H9 (cell line): ENCODE data around the gene HMBS. TPM values are rescaled to one million over a fixed set of nuclear protein-coding genes. Genes with fewer than 3 reads are reported as not detected.

ENCODE experiments used
- DNase-seq: peaks from one replicate; pipeline ENCODE4 v3.0.0-alpha.2; 2017
- H2AFZ ChIP-seq: one replicate; pipeline ENCODE4 v1.6.1; 2013; ENCODE audit warnings: mild to moderate bottlenecking, low read length, control low read depth, moderate library complexity
- H2AK5ac ChIP-seq: 2 replicates; pipeline ENCODE4 v1.6.1; 2013; ENCODE audit warnings: low read length, control low read depth, mixed read lengths; ENCODE audit not compliant: insufficient read length
- H2BK120ac ChIP-seq: one replicate; pipeline ENCODE4 v1.6.1; 2013; ENCODE audit warnings: low read depth, mild to moderate bottlenecking, low read length, control low read depth, inconsistent platforms; ENCODE audit not compliant: poor library complexity, severe bottlenecking
- H2BK12ac ChIP-seq: 2 replicates; pipeline ENCODE4 v1.6.1; 2013; ENCODE audit warnings: low read length, control low read depth, mixed read lengths, low read depth; ENCODE audit not compliant: insufficient read length
- H2BK15ac ChIP-seq: 2 replicates; pipeline ENCODE4 v1.6.1; 2013; ENCODE audit warnings: low read depth, low read length, control low read depth
- H2BK20ac ChIP-seq: one replicate; pipeline ENCODE4 v1.6.1; 2013; ENCODE audit warnings: low read depth, mild to moderate bottlenecking, low read length, control low read depth, inconsistent platforms; ENCODE audit not compliant: poor library complexity, severe bottlenecking
- H2BK5ac ChIP-seq: 2 replicates; pipeline ENCODE4 v1.6.1; 2013; ENCODE audit warnings: low read length, control low read depth, mixed read lengths; ENCODE audit not compliant: insufficient read length
- H3K14ac ChIP-seq: 2 replicates; pipeline ENCODE4 v1.6.1; 2013; ENCODE audit warnings: low read length, control low read depth; ENCODE audit not compliant: insufficient read depth
- H3K18ac ChIP-seq: 2 replicates; pipeline ENCODE4 v1.6.1; 2013; ENCODE audit warnings: low read depth, mild to moderate bottlenecking, mixed read lengths, low read length, control low read depth; ENCODE audit not compliant: insufficient read length
- H3K23ac ChIP-seq: 2 replicates; pipeline ENCODE4 v1.6.1; 2013; ENCODE audit warnings: low read length, control low read depth, mixed read lengths, low read depth; ENCODE audit not compliant: insufficient read length
- H3K23me2 ChIP-seq: 2 replicates; pipeline ENCODE4 v1.6.1; 2013; ENCODE audit warnings: low read depth, mild to moderate bottlenecking, mixed read lengths, low read length, control low read depth; ENCODE audit not compliant: insufficient read length, poor library complexity, severe bottlenecking
- H3K27ac ChIP-seq: 2 replicates; pipeline ENCODE4 v1.5.1; 2013; ENCODE audit warnings: low read length, control low read depth, mixed read lengths, low read depth; ENCODE audit not compliant: insufficient read length
- H3K27me3 ChIP-seq: 2 replicates; pipeline ENCODE4 v1.6.1; 2013; ENCODE audit warnings: low read length, control low read depth, inconsistent platforms; ENCODE audit not compliant: insufficient read depth
- H3K4ac ChIP-seq: 2 replicates; pipeline ENCODE4 v1.6.1; 2013; ENCODE audit warnings: low read depth, mild to moderate bottlenecking, control low read depth, inconsistent platforms, low read length, moderate library complexity
- H3K4me1 ChIP-seq: 2 replicates; pipeline ENCODE4 v1.6.1; 2013; ENCODE audit warnings: low read length, control low read depth, inconsistent platforms; ENCODE audit not compliant: insufficient read depth
- H3K4me2 ChIP-seq: 2 replicates; pipeline ENCODE4 v1.6.1; 2013; ENCODE audit warnings: low read length, control low read depth, mixed read lengths; ENCODE audit not compliant: insufficient read length, insufficient read depth
- H3K56ac ChIP-seq: 2 replicates; pipeline ENCODE4 v1.6.1; 2013; ENCODE audit warnings: low read depth, mild to moderate bottlenecking, mixed read lengths, low read length, control low read depth; ENCODE audit not compliant: insufficient read length
- H3K79me1 ChIP-seq: 2 replicates; pipeline ENCODE4 v1.6.1; 2013; ENCODE audit warnings: low read depth, mild to moderate bottlenecking, moderate library complexity, low read length, control low read depth, inconsistent platforms; ENCODE audit not compliant: insufficient read depth, poor library complexity, severe bottlenecking
- H3K79me2 ChIP-seq: 2 replicates; pipeline ENCODE4 v1.6.1; 2013; ENCODE audit warnings: low read length, control low read depth, inconsistent platforms; ENCODE audit not compliant: insufficient read depth
- H3K9ac ChIP-seq: 2 replicates; pipeline ENCODE4 v1.6.1; 2013; ENCODE audit warnings: low read length, control low read depth, mixed read lengths; ENCODE audit not compliant: insufficient read length; ENCODE audit errors: extremely low read depth
- H3K9me3 ChIP-seq: one replicate; pipeline ENCODE4 v1.6.1; 2013; ENCODE audit warnings: low read depth, low read length, inconsistent platforms; ENCODE audit not compliant: control insufficient read depth
- H3T11ph ChIP-seq: one replicate; pipeline ENCODE4 v1.6.1; 2013; ENCODE audit warnings: mild to moderate bottlenecking, low read length, control low read depth, inconsistent platforms
- H4K20me1 ChIP-seq: one replicate; pipeline ENCODE4 v1.6.1; 2013; ENCODE audit not compliant: control insufficient read depth, insufficient read length, insufficient read depth
- H4K5ac ChIP-seq: 2 replicates; pipeline ENCODE4 v1.6.1; 2013; ENCODE audit warnings: low read depth, mild to moderate bottlenecking, mixed read lengths, low read length, control low read depth; ENCODE audit not compliant: insufficient read length
- H4K8ac ChIP-seq: replicated peaks from 2 replicates; pipeline ENCODE4 v1.6.1; 2013; ENCODE audit warnings: low read length, control low read depth, mixed read lengths, low read depth; ENCODE audit not compliant: insufficient read length
- H4K91ac ChIP-seq: 2 replicates; pipeline ENCODE4 v1.6.1; 2013; ENCODE audit warnings: low read depth, mild to moderate bottlenecking, moderate library complexity, mixed read lengths, low read length, control low read depth; ENCODE audit not compliant: insufficient read length
- H3K27ac Mint-ChIP-seq, 3 experiments: 2 replicates in 2 of 3; 3 replicates in 1 of 3; pipeline ENCODE4 v1.8.0; 2020 to 2021; ENCODE audit warnings: mixed read lengths in 3 of 3, mild to moderate bottlenecking in 1 of 3, moderate library complexity in 1 of 3
- H3K27me3 Mint-ChIP-seq: 2 replicates; pipeline ENCODE4 v1.8.0; 2021; ENCODE audit warnings: low read depth, mild to moderate bottlenecking, moderate library complexity, mixed read lengths
- H3K36me3 Mint-ChIP-seq, 3 experiments: 2 replicates in 2 of 3; 3 replicates in 1 of 3; pipeline ENCODE4 v1.8.0; 2020 to 2021; ENCODE audit warnings: low read depth in 3 of 3, mixed read lengths in 3 of 3; ENCODE audit not compliant: insufficient read depth in 1 of 3
- H3K4me1 Mint-ChIP-seq, 2 experiments: 2 replicates each; pipeline ENCODE4 v1.8.0; 2020; ENCODE audit warnings: mixed read lengths in 2 of 2
- H3K4me3 Mint-ChIP-seq, 2 experiments: 2 replicates in 1 of 2; 3 replicates in 1 of 2; pipeline ENCODE4 v1.8.0; 2020 to 2021; ENCODE audit warnings: mild to moderate bottlenecking in 2 of 2, mixed read lengths in 2 of 2, moderate library complexity in 1 of 2
- H3K9me3 Mint-ChIP-seq, 2 experiments: 2 replicates in 1 of 2; 3 replicates in 1 of 2; pipeline ENCODE4 v1.8.0; 2020; ENCODE audit warnings: mild to moderate bottlenecking in 2 of 2, mixed read lengths in 2 of 2, moderate library complexity in 1 of 2
- WGBS: extraction: QIAGEN DNeasy Blood & Tissue Kit; methylation state at CpG from one replicate; pipeline ENCODE4 v1.1.7; 2013; ENCODE audit warnings: missing lambda C conversion rate, low lambda C conversion rate, mixed read lengths; ENCODE audit not compliant: insufficient read length; ENCODE audit errors: extremely low coverage; 5-methylcytosine and 5-hydroxymethylcytosine counted together
- total RNA-seq: library from RNA; stranded (reverse); gene quantifications from 2 replicates; pipeline ENCODE4 v1.2.1, GENCODE V29; 2021
- TF ChIP-seq, protein P1 (sequence below): fragments of 200-600 bp; sonication (generic); conservative IDR thresholded peaks from 3 replicates; pipeline ENCODE4 v1.8.0; 2021; ENCODE audit warnings: antibody characterized with exemption, mild to moderate bottlenecking

HMBS gene
- total RNA-seq, 1 experiment from 2014 or later, result 57.7 TPM

DNA sequence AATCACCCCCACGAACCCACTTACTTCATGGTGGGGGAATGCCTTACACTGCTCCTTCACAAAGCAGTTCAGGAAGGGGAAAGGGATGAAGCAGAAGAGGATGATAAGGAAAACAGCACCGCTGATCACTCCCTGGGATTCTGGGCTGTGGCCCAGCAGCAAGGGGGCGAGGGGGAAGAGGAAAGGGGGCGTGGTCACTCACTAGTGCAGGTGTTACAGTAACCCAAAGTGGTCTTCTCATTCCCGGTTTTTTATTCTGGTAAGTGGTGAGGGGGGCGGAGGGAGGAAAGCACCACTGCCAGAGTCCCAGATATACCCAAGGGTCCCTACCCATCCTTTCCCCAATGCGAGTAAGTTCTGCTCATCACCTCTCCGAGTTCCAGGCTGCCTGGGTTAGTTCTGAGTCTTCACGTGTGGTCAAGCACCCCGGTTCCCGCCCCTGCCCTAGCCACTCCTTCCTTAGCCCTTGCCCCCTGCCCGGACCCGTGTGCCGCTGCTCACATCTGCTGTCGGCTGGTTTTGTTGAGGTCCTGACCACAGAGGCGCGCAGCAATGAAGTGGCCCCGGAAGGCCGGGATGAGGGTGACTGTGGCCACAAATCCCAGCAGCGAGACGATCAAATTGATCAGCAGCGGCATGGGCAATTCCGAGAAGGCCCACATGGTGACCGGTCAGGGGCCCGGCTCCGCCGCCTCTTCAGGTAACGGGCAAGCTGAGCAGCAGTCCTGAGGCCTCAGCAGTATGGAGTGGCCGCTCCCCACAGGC lies 16.5 kb downstream of the HMBS start:
- peak overlapping the region; percentile 99 to 100 (median 100) for H3K27ac Mint-ChIP-seq

More for the DNA sequence above, 16.5 kb downstream of the HMBS start:
- no peak overlapping the region for H4K8ac ChIP-seq
- Mint-ChIP-seq H3K27me3 (peaks cover 3% of the 10 kb centered on the region; the same call in 1 of the 2 replicates), H3K4me3 (peak overlapping the region; percentile 85 to 91), H3K9me3 (no peaks in the 10 kb centered on the region; a peak in 1 of 5 replicates), H3K4me1 (peaks cover 25 to 26% of the 10 kb centered on the region in 2 experiments), H3K36me3 (peaks cover 21 to 31% (median 28%) of the 10 kb centered on the region in 3 experiments; a peak in 6 of 7 replicates)
- peak overlapping the region; percentile 75; the same call in 1 of the 2 replicates for H3K14ac ChIP-seq
- TF ChIP-seq, protein P1, sequence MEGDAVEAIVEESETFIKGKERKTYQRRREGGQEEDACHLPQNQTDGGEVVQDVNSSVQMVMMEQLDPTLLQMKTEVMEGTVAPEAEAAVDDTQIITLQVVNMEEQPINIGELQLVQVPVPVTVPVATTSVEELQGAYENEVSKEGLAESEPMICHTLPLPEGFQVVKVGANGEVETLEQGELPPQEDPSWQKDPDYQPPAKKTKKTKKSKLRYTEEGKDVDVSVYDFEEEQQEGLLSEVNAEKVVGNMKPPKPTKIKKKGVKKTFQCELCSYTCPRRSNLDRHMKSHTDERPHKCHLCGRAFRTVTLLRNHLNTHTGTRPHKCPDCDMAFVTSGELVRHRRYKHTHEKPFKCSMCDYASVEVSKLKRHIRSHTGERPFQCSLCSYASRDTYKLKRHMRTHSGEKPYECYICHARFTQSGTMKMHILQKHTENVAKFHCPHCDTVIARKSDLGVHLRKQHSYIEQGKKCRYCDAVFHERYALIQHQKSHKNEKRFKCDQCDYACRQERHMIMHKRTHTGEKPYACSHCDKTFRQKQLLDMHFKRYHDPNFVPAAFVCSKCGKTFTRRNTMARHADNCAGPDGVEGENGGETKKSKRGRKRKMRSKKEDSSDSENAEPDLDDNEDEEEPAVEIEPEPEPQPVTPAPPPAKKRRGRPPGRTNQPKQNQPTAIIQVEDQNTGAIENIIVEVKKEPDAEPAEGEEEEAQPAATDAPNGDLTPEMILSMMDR, result peak; percentile 32; the same call in 1 of the 3 replicates
- no peak overlapping the region for H3T11ph ChIP-seq
- no peak overlapping the region for H4K91ac ChIP-seq
- peak overlapping the region; percentile 65 for H3K9ac ChIP-seq
- peak overlapping the region; percentile 91 for H3K4me2 ChIP-seq
- H3K18ac ChIP-seq, result peak overlapping the region; percentile 54
- H2BK15ac ChIP-seq, result no peak overlapping the region
- H2BK20ac ChIP-seq, result no peak overlapping the region
- no peaks in the 10 kb centered on the region for H3K79me1 ChIP-seq
- no peak overlapping the region for H2BK120ac ChIP-seq
- no peak overlapping the region for H2BK5ac ChIP-seq
- H3K79me2 ChIP-seq, result no peaks in the 10 kb centered on the region; the same call in 1 of the 2 replicates
- H3K9me3 ChIP-seq, result no peaks in the 10 kb centered on the region
- H4K20me1 ChIP-seq, result no peaks in the 10 kb centered on the region
- H3K56ac ChIP-seq, result no peak overlapping the region
- no peaks in the 10 kb centered on the region for H3K27me3 ChIP-seq
- no CpG with 5 or more reads among the region's 29 CpGs for WGBS
- no peak overlapping the region for H4K5ac ChIP-seq
- H2AK5ac ChIP-seq, result no peak overlapping the region
- no peak overlapping the region for H2BK12ac ChIP-seq
- no peak overlapping the region for H2AFZ ChIP-seq
- peaks cover 16% of the 10 kb centered on the region for H3K23me2 ChIP-seq
- no peaks in the 10 kb centered on the region for H3K4me1 ChIP-seq
- no peak overlapping the region for H3K23ac ChIP-seq
- no peak overlapping the region for H3K4ac ChIP-seq
- peak; percentile 79 for DNase-seq
- H3K27ac ChIP-seq, result no peak overlapping the region
